Fibroblast of the aortic adventitia (primary cell): ENCODE data around the gene RABAC1. TPM values are rescaled to one million over a fixed set of nuclear protein-coding genes. Genes with fewer than 3 reads are reported as not detected.
"Not testable (repeated sequence)": the region's sequence is repeated elsewhere in the genome, so short reads cannot be mapped to it uniquely, and the experiment has no call there.

Experiments
- DNase-seq: peaks from one replicate; pipeline ENCODE4 v3.0.0-alpha.2; 2010; ENCODE audit warnings: low read depth
- H3K4me3 ChIP-seq: 2 replicates; pipeline ENCODE4 v1.5.1; 2011; ENCODE audit warnings: low read depth, mild to moderate bottlenecking, control low read depth, low read length, moderate library complexity
- CTCF ChIP-seq: IDR thresholded peaks from 2 replicates; pipeline ENCODE4 v1.5.1; 2011; ENCODE audit warnings: mild to moderate bottlenecking, low read length, control low read depth, inconsistent platforms; ENCODE audit not compliant: insufficient read depth
- total RNA-seq: library from RNA; depleted of rRNA; stranded (reverse); fragments of >200 nt; gene quantifications from 2 replicates; pipeline ENCODE4 v1.2.3, GENCODE V29; 2012; ENCODE audit warnings: low replicate concordance

RABAC1 gene
- total RNA-seq, 1 donor = 122 TPM

GRCh38 chr19:41994521-41994971 lies 35.4 kb upstream of the RABAC1 start:
- no peak for TF ChIP-seq CTCF
- DNase-seq = no peak
- H3K4me3 ChIP-seq = no peak overlapping the region

DNA sequence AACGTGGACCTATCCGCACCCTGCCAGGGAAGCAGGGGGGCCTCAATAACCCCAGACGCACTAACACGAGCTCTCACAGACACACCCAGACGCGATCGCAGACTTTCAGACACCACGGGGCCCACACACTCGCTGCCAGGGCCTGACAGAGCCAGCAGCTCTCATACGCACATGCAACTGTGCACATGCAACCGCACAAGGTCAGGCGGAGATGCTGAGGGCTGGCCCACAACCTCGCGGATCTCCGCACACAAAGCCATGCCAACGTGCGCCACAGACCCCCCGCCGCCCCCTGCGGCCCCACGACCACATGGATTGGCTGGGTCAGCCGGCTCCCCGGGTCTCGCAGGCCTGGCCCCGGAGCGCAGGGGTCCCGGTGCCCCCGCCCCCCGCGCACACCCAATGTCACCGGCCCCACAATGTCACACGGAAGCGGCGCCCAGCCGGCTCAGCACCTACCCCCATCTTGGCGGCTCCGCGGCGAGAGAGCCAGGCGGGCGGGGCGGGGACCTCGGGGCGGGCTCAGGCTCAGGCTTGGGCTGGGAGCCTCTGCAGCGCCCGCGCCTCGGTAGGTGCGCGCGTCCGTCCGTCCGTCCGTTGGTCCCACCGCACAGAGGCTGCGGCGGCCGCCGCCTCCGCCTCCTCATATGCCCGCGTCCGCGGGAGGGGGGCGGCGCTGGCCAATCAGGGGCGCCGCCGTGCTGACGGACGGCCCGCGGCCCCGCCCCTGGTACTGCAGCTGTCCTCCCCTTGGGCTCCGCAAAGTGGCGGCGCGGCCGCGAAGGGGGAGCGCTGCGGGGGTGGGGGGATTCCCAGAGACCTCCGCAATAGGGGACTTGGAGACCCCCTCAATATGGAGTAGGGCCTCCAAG lies 34.7 kb upstream of the RABAC1 start, which contains the start of gene ATP1A3:
ATP1A3 (minus strand) TSS at position 619 of the 872 bp plus-strand sequence; CDS start at position 465, 154 bp downstream.
- TF ChIP-seq CTCF = no peak
- peak within 1 kb of the TSS; percentile 39 for H3K4me3 ChIP-seq
- peak; percentile 38 for DNase-seq

- H3K4me3 ChIP-seq, DNase-seq: not testable (repeated sequence)
Measured at GRCh38 chr19:41991925-41992569, 32.9 kb upstream of the RABAC1 start.

DNA sequence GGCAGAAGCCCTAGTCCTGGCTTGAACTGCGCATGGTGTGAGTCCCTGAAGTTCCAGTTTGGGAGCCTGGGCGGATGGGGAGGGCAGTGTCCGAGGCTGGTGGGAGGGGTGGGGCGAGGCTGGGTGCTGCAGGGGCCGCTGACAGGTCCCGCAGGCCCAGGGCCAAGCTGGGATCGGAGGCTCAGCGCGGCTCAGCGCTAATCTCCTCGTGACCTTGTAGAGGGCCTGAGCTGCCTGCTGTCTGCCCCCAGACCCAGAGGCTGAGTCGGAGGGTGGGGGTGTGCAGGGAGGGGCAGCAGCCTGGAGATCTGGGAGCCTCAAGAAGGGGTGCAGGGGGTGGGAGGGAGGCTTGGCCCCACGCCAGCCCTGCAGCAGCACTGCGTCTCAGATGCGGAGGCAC lies 31.9 kb upstream of the RABAC1 start:
- DNase-seq = no peak
- no peak for TF ChIP-seq CTCF
- H3K4me3 ChIP-seq = no peak overlapping the region

GRCh38 chr19:41990615-41991014 lies 31.5 kb upstream of the RABAC1 start:
- no peak overlapping the region for H3K4me3 ChIP-seq
- TF ChIP-seq CTCF = no peak
- no peak for DNase-seq

DNA sequence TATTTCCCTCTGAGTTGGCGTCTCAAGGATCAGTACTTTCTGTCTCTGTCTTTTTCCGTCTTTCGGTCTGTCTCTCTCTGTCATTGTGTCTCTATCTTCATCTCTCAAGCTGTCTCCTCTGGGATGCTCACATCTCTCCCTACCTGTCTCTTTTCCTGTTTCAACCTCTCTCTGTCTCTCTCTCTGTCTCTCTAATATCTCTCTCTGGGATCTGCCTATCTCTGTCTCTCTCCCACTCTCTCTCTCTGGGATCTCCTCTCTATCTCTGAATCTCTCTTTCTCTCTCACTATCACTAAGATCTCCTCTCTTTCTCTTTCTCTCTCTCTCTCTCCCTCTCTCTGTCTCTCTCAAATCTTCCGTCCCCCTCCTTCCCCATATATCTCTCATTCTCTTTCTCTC lies 30.9 kb upstream of the RABAC1 start:
- no peak overlapping the region for H3K4me3 ChIP-seq
- DNase-seq = no peak
- no peak for TF ChIP-seq CTCF

DNA sequence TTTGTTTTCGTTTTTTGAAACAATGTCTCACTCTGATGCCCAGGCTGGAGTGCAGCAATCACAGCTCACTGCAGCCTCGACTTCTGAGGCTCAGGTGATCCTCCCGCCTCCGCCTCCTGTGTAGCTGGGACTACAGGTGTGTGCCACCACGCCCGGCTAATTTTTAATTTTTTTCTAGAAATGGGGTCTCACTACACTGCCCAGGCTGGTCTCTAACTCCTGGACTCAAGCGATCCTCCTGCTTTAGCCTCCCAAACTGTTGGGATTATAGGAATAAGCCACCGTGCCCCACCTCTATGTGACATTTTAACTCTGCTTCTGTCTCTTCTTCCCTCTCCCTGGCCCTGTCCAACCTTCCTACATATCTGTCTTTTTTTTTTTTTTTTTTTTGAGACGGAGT lies 29.8 kb upstream of the RABAC1 start:
- no peak for DNase-seq
- H3K4me3 ChIP-seq = no peak overlapping the region
- TF ChIP-seq CTCF = no peak
